DOHH2 (cell line): ENCODE measurements around the gene RFPL3.

Experiments used
- EZH2phosphoT487 ChIP-seq: fragments of 200-600 bp; sonication (generic); IDR thresholded peaks from 2 replicates; pipeline ENCODE4 v1.6.1; 2017; ENCODE audit warnings: borderline replicate concordance, mild to moderate bottlenecking, antibody characterized with exemption, low read length, moderate library complexity, mixed read lengths
- TF ChIP-seq, protein P1 (sequence below): fragments of 200-600 bp; sonication (generic); IDR thresholded peaks from one replicate; pipeline ENCODE4 v1.5.1; 2014; ENCODE audit warnings: antibody characterized with exemption, mild to moderate bottlenecking, low read depth, low read length; ENCODE audit not compliant: poor library complexity, severe bottlenecking

DNA sequence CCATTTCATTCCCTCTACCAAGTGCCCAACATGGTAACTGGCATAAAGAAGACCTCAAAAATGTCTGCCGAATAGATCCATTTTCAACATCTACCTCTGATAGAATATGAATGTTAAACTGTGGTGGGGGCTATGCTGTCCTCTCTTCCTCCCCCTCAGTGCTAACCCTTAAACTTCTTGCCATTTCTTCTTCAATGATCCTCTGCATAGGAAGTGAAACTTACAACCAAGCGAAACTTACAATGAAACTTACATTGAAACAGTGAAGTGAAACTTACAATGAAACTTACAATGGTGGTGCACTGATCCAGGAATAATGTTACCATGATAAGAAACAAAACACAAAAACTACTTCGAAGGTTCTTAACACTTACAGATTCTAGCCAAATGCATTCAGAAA lies 49.6 kb downstream of the RFPL3 start:
- TF ChIP-seq, protein P1, sequence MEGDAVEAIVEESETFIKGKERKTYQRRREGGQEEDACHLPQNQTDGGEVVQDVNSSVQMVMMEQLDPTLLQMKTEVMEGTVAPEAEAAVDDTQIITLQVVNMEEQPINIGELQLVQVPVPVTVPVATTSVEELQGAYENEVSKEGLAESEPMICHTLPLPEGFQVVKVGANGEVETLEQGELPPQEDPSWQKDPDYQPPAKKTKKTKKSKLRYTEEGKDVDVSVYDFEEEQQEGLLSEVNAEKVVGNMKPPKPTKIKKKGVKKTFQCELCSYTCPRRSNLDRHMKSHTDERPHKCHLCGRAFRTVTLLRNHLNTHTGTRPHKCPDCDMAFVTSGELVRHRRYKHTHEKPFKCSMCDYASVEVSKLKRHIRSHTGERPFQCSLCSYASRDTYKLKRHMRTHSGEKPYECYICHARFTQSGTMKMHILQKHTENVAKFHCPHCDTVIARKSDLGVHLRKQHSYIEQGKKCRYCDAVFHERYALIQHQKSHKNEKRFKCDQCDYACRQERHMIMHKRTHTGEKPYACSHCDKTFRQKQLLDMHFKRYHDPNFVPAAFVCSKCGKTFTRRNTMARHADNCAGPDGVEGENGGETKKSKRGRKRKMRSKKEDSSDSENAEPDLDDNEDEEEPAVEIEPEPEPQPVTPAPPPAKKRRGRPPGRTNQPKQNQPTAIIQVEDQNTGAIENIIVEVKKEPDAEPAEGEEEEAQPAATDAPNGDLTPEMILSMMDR: no peak
- TF ChIP-seq EZH2phosphoT487: no peak
